Mesenteric fat pad (tissue), 1 donor: Measurements from ENCODE around the gene ANKRD40. TPM values are rescaled to one million over a fixed set of nuclear protein-coding genes. Genes with fewer than 3 reads are reported as not detected.

Source experiments
- DNase-seq: peaks from one replicate; pipeline ENCODE4 v3.0.0-alpha.2; 2020; ENCODE audit warnings: low spot score
- total RNA-seq: library from RNA; stranded (reverse); fragmentation: NEBNext Ultra II Directional; extraction: Animal tissue kit (Norgen Biotek cat#: 25700); gene quantifications from one replicate; pipeline ENCODE4 v1.2.1, GENCODE V29; 2021
- donor health status: DM: yes; HTN: yes; CAD: no.

The ANKRD40 gene
- total RNA-seq, 1 donor from 2014 or later: 92.0 TPM

- DNase-seq: no peak
Observed at GRCh38 chr17:50672071-50672470, 35.6 kb downstream of the ANKRD40 start.

- DNase-seq: no peak
Observed at GRCh38 chr17:50668838-50669581, 38.7 kb downstream of the ANKRD40 start.

GRCh38 chr17:50668025-50668837 lies 39.5 kb downstream of the ANKRD40 start:
- DNase-seq: no peak

GRCh38 chr17:50667259-50668024 lies 40.3 kb downstream of the ANKRD40 start:
- no peak for DNase-seq

GRCh38 chr17:50666316-50666715 lies 41.4 kb downstream of the ANKRD40 start:
- DNase-seq: no peak

GRCh38 chr17:50665838-50666237 lies 41.9 kb downstream of the ANKRD40 start:
- no peak for DNase-seq

GRCh38 chr17:50664788-50665458 lies 42.8 kb downstream of the ANKRD40 start:
- DNase-seq: no peak

- no peak for DNase-seq
Observed at GRCh38 chr17:50663812-50664374, 43.8 kb downstream of the ANKRD40 start.

GRCh38 chr17:50662632-50663225 lies 45.0 kb downstream of the ANKRD40 start:
- no peak for DNase-seq

GRCh38 chr17:50661795-50662391 lies 45.8 kb downstream of the ANKRD40 start:
- DNase-seq: no peak

GRCh38 chr17:50661348-50661747 lies 46.4 kb downstream of the ANKRD40 start:
- no peak for DNase-seq

GRCh38 chr17:50660887-50661345 lies 46.8 kb downstream of the ANKRD40 start:
- DNase-seq: no peak

- no peak for DNase-seq
Observed at GRCh38 chr17:50660042-50660886, 47.5 kb downstream of the ANKRD40 start.

- no peak for DNase-seq
Observed at GRCh38 chr17:50659179-50659578, 48.5 kb downstream of the ANKRD40 start.

GRCh38 chr17:50658616-50659015 lies 49.1 kb downstream of the ANKRD40 start:
- DNase-seq: no peak

GRCh38 chr17:50657627-50658026 lies 50.1 kb downstream of the ANKRD40 start:
- DNase-seq: no peak

GRCh38 chr17:50657054-50657453 lies 50.7 kb downstream of the ANKRD40 start:
- DNase-seq: no peak

- DNase-seq: no peak
Observed at GRCh38 chr17:50656509-50656908, 51.2 kb downstream of the ANKRD40 start.

- no peak for DNase-seq
Observed at GRCh38 chr17:50653738-50654137, 54.0 kb downstream of the ANKRD40 start.
